IMR-90 (cell line): Measurements from ENCODE around the gene ALDH1A1. TPM values are rescaled to one million over a fixed set of nuclear protein-coding genes. Genes with fewer than 3 reads are reported as not detected.

ENCODE experiments used
- ATAC-seq: fragments of 200-7000 bp; cut with Tn5 transposase; 2 replicates; pipeline ENCODE4 v1.9.1; 2020; ENCODE audit warnings: low read depth, mild to moderate bottlenecking, moderate library complexity
- BruUV-seq: library from RNA; stranded (reverse); fragments of 400-500 nt; replicated peaks from 2 replicates; lab custom pipeline; 2021; lab: Mats Ljungman, UMichigan
- CTCF ChIA-PET: fragments of 300-600 bp; formaldehyde crosslinking; extraction: SDS; loops from one replicate; lab custom pipeline; 2021; ENCODE audit warnings: antibody characterized with exemption; lab: Yijun Ruan, JAX
- POLR2A ChIA-PET: fragments of 300-600 bp; sonication (Branson Sonifier 250); formaldehyde crosslinking; loops from one replicate; lab custom pipeline; 2022; ENCODE audit warnings: antibody characterized with exemption; ENCODE audit not compliant: unreplicated experiment; lab: Charles Lee
- DNase-seq: peaks from one replicate; pipeline ENCODE4 v3.0.0; 2013
- H2AFZ ChIP-seq: replicated peaks from 2 replicates; pipeline ENCODE3; 2013; ENCODE audit warnings: low read length, mild to moderate bottlenecking; ENCODE audit not compliant: poor library complexity
- H2AK5ac ChIP-seq: 2 replicates; pipeline ENCODE4 v1.6.1; 2013; ENCODE audit warnings: low read depth, low read length, inconsistent platforms
- H2AK9ac ChIP-seq: replicated peaks from 2 replicates; pipeline ENCODE3; 2013; ENCODE audit warnings: mild to moderate bottlenecking, low read depth, low read length, moderate library complexity; ENCODE audit not compliant: poor library complexity
- H2BK120ac ChIP-seq: 2 replicates; pipeline ENCODE4 v1.6.1; 2013; ENCODE audit warnings: low read depth, low read length, inconsistent platforms
- H2BK15ac ChIP-seq: 3 replicates; pipeline ENCODE4 v1.6.1; 2013; ENCODE audit warnings: low read depth, low read length, inconsistent platforms
- H2BK20ac ChIP-seq: 2 replicates; pipeline ENCODE4 v1.6.1; 2013; ENCODE audit warnings: low read depth, mild to moderate bottlenecking, inconsistent platforms, low read length, moderate library complexity
- H2BK5ac ChIP-seq: 2 replicates; pipeline ENCODE4 v1.6.1; 2013; ENCODE audit warnings: mild to moderate bottlenecking, low read depth, low read length, inconsistent platforms; ENCODE audit not compliant: poor library complexity, severe bottlenecking
- H3K14ac ChIP-seq: replicated peaks from 2 replicates; pipeline ENCODE4 v1.6.1; 2013; ENCODE audit warnings: low read depth, low read length, inconsistent platforms
- H3K18ac ChIP-seq: 2 replicates; pipeline ENCODE4 v1.6.1; 2013; ENCODE audit warnings: low read depth, low read length, control low read depth
- H3K23ac ChIP-seq: 2 replicates; pipeline ENCODE4 v1.6.1; 2013; ENCODE audit warnings: low read depth, low read length, inconsistent platforms
- H3K27ac ChIP-seq: 2 replicates; pipeline ENCODE4 v1.5.1; 2013; ENCODE audit warnings: mild to moderate bottlenecking, control low read depth, low read length; ENCODE audit not compliant: insufficient read depth
- H3K27me3 ChIP-seq: 2 replicates; pipeline ENCODE4 v1.6.1; 2013; ENCODE audit warnings: low read length; ENCODE audit not compliant: control insufficient read depth, insufficient read depth
- H3K36me3 ChIP-seq: 2 replicates; pipeline ENCODE4 v1.6.1; 2013; ENCODE audit warnings: low read length, mixed read lengths; ENCODE audit not compliant: control insufficient read depth, insufficient read depth
- H3K4ac ChIP-seq: 2 replicates; pipeline ENCODE4 v1.6.1; 2013; ENCODE audit warnings: low read depth, low read length, inconsistent platforms
- H3K4me1 ChIP-seq: 2 replicates; pipeline ENCODE4 v1.6.1; 2013; ENCODE audit warnings: low read length, mixed read lengths; ENCODE audit not compliant: control insufficient read depth, insufficient read depth
- H3K4me2 ChIP-seq: 2 replicates; pipeline ENCODE4 v1.6.1; 2013; ENCODE audit warnings: low read depth, mild to moderate bottlenecking, control low read depth, low read length, moderate library complexity
- H3K4me3 ChIP-seq: 2 replicates; pipeline ENCODE4 v1.5.1; 2013; ENCODE audit warnings: low read depth, mild to moderate bottlenecking, control low read depth, low read length, moderate library complexity; ENCODE audit not compliant: insufficient read depth
- H3K56ac ChIP-seq: 2 replicates; pipeline ENCODE4 v1.6.1; 2013; ENCODE audit warnings: low read length, inconsistent platforms; ENCODE audit not compliant: insufficient read depth; ENCODE audit errors: extremely low read depth
- H3K79me1 ChIP-seq, 2 experiments: 2 replicates each; pipeline ENCODE4 v1.6.1; 2013; ENCODE audit warnings: low read length in 2 of 2, inconsistent platforms in 1 of 2, low read depth in 1 of 2
- H3K9ac ChIP-seq: 2 replicates; pipeline ENCODE4 v1.6.1; 2013; ENCODE audit warnings: low read depth, low read length, control low read depth
- H3K9me1 ChIP-seq: 2 replicates; pipeline ENCODE4 v1.6.1; 2013; ENCODE audit warnings: low read length, inconsistent platforms; ENCODE audit not compliant: insufficient read depth
- H3K9me3 ChIP-seq: 2 replicates; pipeline ENCODE4 v1.6.1; 2013; ENCODE audit warnings: low read length; ENCODE audit not compliant: control insufficient read depth, insufficient read depth
- H4K20me1 ChIP-seq: 2 replicates; pipeline ENCODE4 v1.6.1; 2013; ENCODE audit warnings: low read length, inconsistent platforms; ENCODE audit not compliant: insufficient read depth
- H4K5ac ChIP-seq: 2 replicates; pipeline ENCODE4 v1.6.1; 2013; ENCODE audit warnings: mild to moderate bottlenecking, low read depth, low read length, control low read depth
- H4K8ac ChIP-seq, 2 experiments: 2 replicates each; pipeline ENCODE4 v1.6.1; 2013; ENCODE audit warnings: low read depth in 2 of 2, low read length in 2 of 2, control low read depth in 1 of 2, inconsistent platforms in 1 of 2
- H4K91ac ChIP-seq: 2 replicates; pipeline ENCODE4 v1.6.1; 2013; ENCODE audit warnings: low read depth, low read length, inconsistent platforms; ENCODE audit not compliant: insufficient read depth
- BHLHE40 ChIP-seq: fragments of 150-350 bp; IDR thresholded peaks from 2 replicates; pipeline ENCODE4 v1.6.1; 2016; ENCODE audit warnings: mild to moderate bottlenecking, low read depth, low read length
- CHD1 ChIP-seq: IDR thresholded peaks from 2 replicates; pipeline ENCODE4 v1.6.1; 2012; ENCODE audit warnings: low read depth, low read length, improper control_type of control experiment
- CTCF ChIP-seq: conservative IDR thresholded peaks from 2 replicates; pipeline ENCODE4 v1.5.1; 2012; ENCODE audit warnings: mild to moderate bottlenecking, low read depth, low read length, improper control_type of control experiment
- ELK1 ChIP-seq: fragments of 150-350 bp; IDR thresholded peaks from 2 replicates; pipeline ENCODE4 v1.6.1; 2016; ENCODE audit warnings: low read depth, mild to moderate bottlenecking, low read length, moderate library complexity, borderline replicate concordance
- FOS ChIP-seq: fragments of 150-350 bp; IDR thresholded peaks from 2 replicates; pipeline ENCODE4 v1.6.1; 2016; ENCODE audit warnings: low read depth, low read length
- MAFK ChIP-seq: IDR thresholded peaks from 2 replicates; pipeline ENCODE4 v1.6.1; 2012; ENCODE audit warnings: low read depth, low read length, improper control_type of control experiment
- MAZ ChIP-seq: IDR thresholded peaks from 2 replicates; pipeline ENCODE4 v1.6.1; 2012; ENCODE audit warnings: low read depth, mild to moderate bottlenecking, low read length, improper control_type of control experiment, moderate library complexity, borderline replicate concordance
- MXI1 ChIP-seq: IDR thresholded peaks from 2 replicates; pipeline ENCODE4 v1.6.1; 2012; ENCODE audit warnings: low read depth, mild to moderate bottlenecking, low read length, moderate library complexity, borderline replicate concordance
- NFE2L2 ChIP-seq: fragments of 150-350 bp; IDR thresholded peaks from 2 replicates; pipeline ENCODE4 v1.6.1; 2016; ENCODE audit warnings: low read depth, mild to moderate bottlenecking, low read length
- POLR2A ChIP-seq: IDR thresholded peaks from 2 replicates; pipeline ENCODE4 v1.6.1; 2012; ENCODE audit warnings: mild to moderate bottlenecking, low read depth, low read length
- RAD21 ChIP-seq: IDR thresholded peaks from 2 replicates; pipeline ENCODE4 v1.6.1; 2012; ENCODE audit warnings: low read length, improper control_type of control experiment
- RCOR1 ChIP-seq: IDR thresholded peaks from 2 replicates; pipeline ENCODE4 v1.6.1; 2012; ENCODE audit warnings: mild to moderate bottlenecking, low read length, improper control_type of control experiment; ENCODE audit not compliant: insufficient replicate concordance
- RFX5 ChIP-seq: IDR thresholded peaks from 2 replicates; pipeline ENCODE4 v1.8.0; 2012; ENCODE audit warnings: low read depth, mild to moderate bottlenecking, low read length, moderate library complexity
- SMC3 ChIP-seq: fragments of 150-350 bp; IDR thresholded peaks from 2 replicates; pipeline ENCODE4 v1.6.1; 2016; ENCODE audit warnings: low read depth, mild to moderate bottlenecking, antibody characterized with exemption, low read length, moderate library complexity
- USF2 ChIP-seq: fragments of 150-350 bp; IDR thresholded peaks from 2 replicates; pipeline ENCODE4 v1.6.1; 2017; ENCODE audit warnings: mild to moderate bottlenecking, antibody characterized with exemption, low read length, low read depth
- WGBS, 2 experiments: methylation state at CpG; one replicate each; pipeline versions ENCODE4 v1.1.5 to v1.1.7; 2013; ENCODE audit warnings: missing lambda C conversion rate in 2 of 2; ENCODE audit not compliant: insufficient read length in 1 of 2; ENCODE audit errors: extremely low coverage in 2 of 2; 5-methylcytosine and 5-hydroxymethylcytosine counted together
- dilution Hi-C: fragments of 300-500 bp; cut with HindIII; formaldehyde crosslinking; loops from one replicate; pipeline ENCODE4 v1.14.3; 2018; ENCODE audit warnings: low sequenced_read_pairs; ENCODE audit not compliant: unreplicated experiment
- in situ Hi-C: fragments of 300-500 bp; cut with MboI; formaldehyde crosslinking; loops from 3 replicates; pipeline ENCODE4 v1.14.3; 2019; ENCODE audit warnings: low sequenced_read_pairs, inconsistent platforms, mixed read lengths
- intact Hi-C: fragments of 100-400 bp; cut with micrococcal nuclease; formaldehyde crosslinking; loops from 2 replicates; pipeline ENCODE4 v1.10.0; 2022
- polyA plus RNA-seq, 3 experiments: library from polyadenylated mRNA; depleted of rRNA; stranded (reverse); fragments of >200 nt; gene quantifications; 2 replicates each; pipeline ENCODE4 v1.2.3, GENCODE V29; 2012; ENCODE audit warnings: low replicate concordance in 1 of 3
- total RNA-seq: library from RNA; depleted of rRNA; stranded (reverse); fragments of >200 nt; gene quantifications from 2 replicates; pipeline ENCODE4 v1.2.3, GENCODE V29; 2012

ALDH1A1 gene
- total and polyA plus RNA-seq, 2 of the 4 experiments (the other 2 are of a cell fraction), result not detected

- Histone ChIP-seq H3K9me1 (no peaks in the 10 kb centered on the region), H3K4me1 (no peaks in the 10 kb centered on the region), H2AK5ac (no peak overlapping the region), H3K14ac (no peak overlapping the region), H3K9ac (no peak overlapping the region), H3K18ac (no peak overlapping the region), H4K91ac (no peak overlapping the region), H3K56ac (no peak overlapping the region), H4K8ac (no peak overlapping the region), H3K4me3 (no peak overlapping the region), H2AK9ac (no peak overlapping the region), H3K9me3 (no peaks in the 10 kb centered on the region), H4K20me1 (no peaks in the 10 kb centered on the region), H2BK120ac (no peak overlapping the region), H3K79me1 (no peaks in the 10 kb centered on the region), H2BK15ac (no peak overlapping the region), H3K27ac (no peak overlapping the region), H3K4me2 (no peak overlapping the region), H2BK5ac (no peak overlapping the region), H4K5ac (no peak overlapping the region), H3K23ac (no peak overlapping the region), H3K36me3 (no peaks in the 10 kb centered on the region), H3K4ac (no peak overlapping the region), H2AFZ (no peak overlapping the region), H3K27me3 (no peaks in the 10 kb centered on the region), H2BK20ac (no peak overlapping the region)
- no CpG with 5 or more reads among the region's 3 CpGs for WGBS, 2 experiments
- ATAC-seq, result no peak
- DNase-seq, result no peak
- dilution Hi-C loops (no loop called here), in situ Hi-C loops (loop anchor here (10.0 kb wide), 1 partner anchor 62 kb away; no protein-coding TSS in a partner anchor), intact Hi-C loops (no loop called here)
- BruUV-seq, result no TSS peak
- TF ChIP-seq FOS (no peak), NFE2L2 (no peak), BHLHE40 (no peak), MXI1 (no peak), USF2 (no peak), CHD1 (no peak), POLR2A (no peak), ELK1 (no peak), RAD21 (no peak), SMC3 (no peak), MAZ (no peak), RFX5 (no peak), CTCF (no peak), RCOR1 (no peak), MAFK (no peak)
- POLR2A ChIA-PET, result no interaction called here
- CTCF ChIA-PET, result no interaction called here
Observed at GRCh38 chr9:72897069-72897649, 55.7 kb downstream of the ALDH1A1 start.
